ENCODE results near the gene S100A10.

S100A10 gene

DNA sequence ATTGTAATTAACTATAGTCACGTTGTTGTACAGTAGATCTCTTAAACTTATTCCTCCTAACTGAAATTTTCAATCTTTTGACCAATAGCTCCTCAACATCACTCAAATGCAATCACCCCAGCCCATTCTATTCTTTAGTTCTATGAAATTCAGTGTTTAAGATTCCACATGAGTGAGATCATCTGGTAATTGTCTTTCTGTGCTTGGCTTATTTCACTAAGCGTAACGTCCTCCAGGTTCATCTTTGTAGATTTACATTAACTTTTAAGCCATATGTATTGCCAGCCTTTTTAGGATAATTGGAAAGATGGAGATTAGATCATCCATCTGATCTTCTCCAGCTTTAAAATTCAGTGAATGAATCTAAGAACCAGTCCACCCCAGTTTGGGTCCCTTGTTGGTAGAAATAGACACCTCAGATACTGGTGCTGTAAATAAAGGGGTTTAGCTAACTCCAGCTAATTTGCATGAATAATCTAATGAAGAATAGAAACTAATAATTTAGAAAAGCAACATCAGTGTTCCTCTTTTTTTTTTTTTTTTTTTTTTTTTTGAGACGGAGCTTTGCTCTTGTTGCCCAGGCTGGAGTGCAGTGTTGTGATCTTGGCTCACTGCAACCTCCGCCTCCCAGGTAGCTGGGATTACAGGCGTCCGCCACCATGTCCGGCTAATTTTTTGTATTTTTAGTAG is 7.0 kb downstream of the S100A10 start:
- no peak for TF ChIP-seq ZNF274 (IDR thresholded peaks at IDR 0.05; ENCODE audit: low read depth, low read length)
- no peak overlapping the region for H3K4me3 ChIP-seq (ENCODE audit: low read length)

DNA sequence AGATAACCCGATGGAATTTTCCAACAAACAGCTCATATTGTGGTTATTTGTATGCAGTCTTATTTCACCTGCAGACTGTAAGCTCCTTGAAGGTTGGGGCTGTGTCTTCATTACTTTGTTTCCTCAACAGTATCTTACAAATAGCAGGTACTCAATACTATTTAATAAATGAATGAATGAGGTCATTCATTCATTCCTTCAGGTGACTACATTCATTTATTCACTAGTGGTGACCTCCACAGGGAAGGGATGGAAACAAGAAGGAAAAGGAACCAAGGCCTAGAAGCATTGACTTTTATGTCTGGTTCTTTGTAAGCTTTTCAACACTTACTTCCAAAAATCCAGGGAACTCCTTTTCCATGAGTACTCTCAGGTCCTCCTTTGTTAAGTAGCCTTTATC is 7.9 kb downstream of the S100A10 start:
- H3K4me3 ChIP-seq (ENCODE audit: low read length), result no peak overlapping the region
- no peak for TF ChIP-seq ZNF274 (IDR thresholded peaks at IDR 0.05; ENCODE audit: low read depth, low read length)

DNA sequence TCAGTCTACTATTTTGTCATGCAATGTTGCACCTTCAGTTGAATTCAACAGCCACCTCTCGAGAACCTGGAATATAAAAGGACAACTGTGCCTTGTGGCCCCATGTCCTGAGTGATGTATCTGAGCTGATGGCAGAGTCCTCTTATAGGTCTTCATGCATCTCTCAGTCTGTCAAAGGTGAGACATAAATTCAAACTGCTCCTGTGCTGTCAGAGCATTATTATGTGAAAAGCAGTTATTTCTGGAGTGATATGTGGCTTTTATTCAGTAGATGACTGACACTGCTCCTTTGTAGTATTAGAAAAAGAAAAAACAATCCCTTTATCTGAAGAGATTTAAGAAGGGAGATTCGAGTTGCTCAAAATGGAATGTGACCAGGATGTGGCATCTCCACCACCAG is 8.4 kb downstream of the S100A10 start:
- H3K4me3 ChIP-seq (ENCODE audit: low read length), result no peak overlapping the region
- no peak for TF ChIP-seq ZNF274 (IDR thresholded peaks at IDR 0.05; ENCODE audit: low read depth, low read length)

DNA sequence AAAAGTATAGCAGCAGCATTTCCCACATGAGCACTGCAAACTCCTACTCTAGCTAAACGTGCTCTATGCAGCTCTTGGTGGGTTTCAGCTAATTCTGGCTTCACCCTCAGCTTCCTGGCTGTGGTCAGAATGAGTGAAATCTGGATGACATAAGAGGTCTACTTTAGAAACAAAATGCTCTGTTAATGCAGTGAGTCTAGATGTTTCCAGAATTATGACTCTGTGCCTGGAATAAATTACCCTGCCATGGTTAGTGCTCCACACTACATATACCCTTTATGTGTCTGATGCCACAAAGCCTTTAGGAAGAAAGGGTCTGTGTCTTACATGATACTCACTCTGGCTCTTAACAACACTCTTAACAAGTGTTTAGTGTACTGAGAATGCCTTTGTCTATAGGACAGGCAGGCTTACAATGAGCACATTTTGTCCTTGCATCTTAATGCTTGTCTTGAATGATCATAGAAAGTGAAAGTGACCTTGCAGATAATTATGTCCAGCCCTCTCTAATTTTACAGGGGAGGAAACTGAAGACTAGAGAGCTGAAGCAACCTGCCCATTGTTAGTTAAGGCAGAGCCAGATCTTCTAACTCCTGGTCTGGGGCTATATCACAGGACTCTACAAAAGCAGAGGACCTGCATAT is 9.2 kb downstream of the S100A10 start:
- no peak for TF ChIP-seq ZNF274 (IDR thresholded peaks at IDR 0.05; ENCODE audit: low read depth, low read length)
- no peak overlapping the region for H3K4me3 ChIP-seq (ENCODE audit: low read length)

DNA sequence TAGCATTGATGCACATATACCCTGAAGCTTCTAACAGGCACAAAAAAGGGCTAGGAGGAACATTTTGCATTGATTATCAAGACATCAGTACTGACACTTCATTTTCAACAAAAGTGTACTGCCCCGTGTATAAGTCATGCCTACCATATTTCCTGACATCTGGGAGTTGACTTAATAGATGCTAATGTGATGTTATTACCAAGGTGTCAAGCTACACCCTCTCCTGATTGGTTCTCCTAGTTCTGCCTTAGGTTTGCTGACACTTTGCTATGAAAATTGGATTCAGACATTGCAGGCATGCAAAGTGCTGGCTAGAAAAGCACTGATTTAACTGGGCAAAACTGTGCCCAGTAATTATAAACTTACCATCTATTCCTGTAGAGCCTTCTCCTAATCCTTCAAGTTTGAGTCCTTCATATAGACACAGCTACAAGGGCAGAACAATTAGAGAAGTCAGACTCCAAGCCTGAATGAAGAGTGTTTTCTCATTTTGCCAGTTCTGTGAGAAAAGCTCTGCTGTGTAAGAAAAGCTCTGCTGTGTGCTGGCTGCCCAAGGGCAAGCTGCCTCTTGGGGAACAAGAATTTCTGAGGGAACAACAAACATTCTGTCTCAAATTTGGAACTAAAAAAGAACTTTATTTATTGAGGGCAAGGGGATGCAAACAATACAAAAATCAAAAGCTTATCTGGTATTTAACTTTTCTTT is 11.2 kb downstream of the S100A10 start:
- no peak overlapping the region for H3K4me3 ChIP-seq (ENCODE audit: low read length)
- no peak for TF ChIP-seq ZNF274 (IDR thresholded peaks at IDR 0.05; ENCODE audit: low read depth, low read length)

DNA sequence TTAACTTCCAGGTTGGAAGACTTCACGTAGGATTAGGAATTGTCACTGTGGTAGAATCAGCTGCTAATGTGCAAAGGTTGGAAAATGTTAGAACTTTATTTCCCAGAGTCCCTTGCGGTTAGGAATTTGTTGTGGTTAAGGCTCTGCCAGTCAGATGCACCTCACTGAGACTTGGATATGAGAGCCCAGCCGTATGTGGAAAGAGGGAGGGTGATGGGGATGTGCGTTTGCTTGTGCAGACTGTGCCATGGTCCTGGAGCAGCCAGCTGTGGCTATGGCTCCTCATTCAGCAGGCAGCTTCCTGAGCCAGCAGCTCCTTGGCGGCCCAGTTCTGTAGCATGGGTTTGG is 12.5 kb downstream of the S100A10 start:
- H3K4me3 ChIP-seq (ENCODE audit: low read length), result no peak overlapping the region
- TF ChIP-seq ZNF274 (IDR thresholded peaks at IDR 0.05; ENCODE audit: low read depth, low read length), result no peak

DNA sequence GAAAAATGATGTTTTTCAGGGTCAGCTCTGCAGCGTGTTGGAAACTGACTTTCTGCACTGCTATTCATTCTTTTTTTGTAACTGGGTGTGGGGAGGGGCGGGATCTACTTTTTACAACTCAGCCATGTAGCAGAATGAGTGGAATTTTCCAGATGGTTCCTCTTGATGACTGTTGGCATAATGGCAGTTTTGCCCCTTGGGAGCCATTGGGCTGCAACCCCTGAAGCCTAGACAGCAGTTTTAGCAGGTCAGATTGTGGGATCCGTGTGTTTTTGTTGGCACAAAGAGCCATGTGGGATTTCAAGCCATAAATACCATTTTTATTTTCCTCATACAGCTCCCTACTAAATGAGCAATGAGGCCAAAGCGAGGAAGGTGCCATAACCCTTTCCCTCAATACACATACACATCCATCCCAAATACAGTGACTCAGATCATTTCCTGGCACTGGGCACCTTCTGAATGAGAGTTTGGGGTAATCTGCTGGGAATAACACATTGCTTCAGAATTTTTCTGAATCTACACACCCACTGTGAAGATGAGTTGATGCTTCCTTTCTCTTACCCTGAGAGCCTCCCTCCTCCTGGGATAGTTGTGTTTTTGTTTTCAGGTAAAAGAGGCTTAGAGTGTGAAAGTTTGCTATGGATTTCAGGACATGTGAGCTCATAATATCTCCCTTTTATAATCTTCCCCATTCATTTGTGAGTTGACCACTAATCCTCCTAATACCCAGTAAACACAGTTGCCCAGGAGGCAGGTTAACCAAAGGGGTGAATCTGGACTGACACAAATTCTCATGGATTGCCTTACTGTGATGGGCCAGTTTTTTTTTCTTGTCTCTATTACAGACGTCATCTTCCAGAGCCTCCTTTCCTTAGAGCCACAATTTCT is 13.1 kb downstream of the S100A10 start:
- H3K4me3 ChIP-seq (ENCODE audit: low read length), result no peak overlapping the region
- TF ChIP-seq ZNF274 (IDR thresholded peaks at IDR 0.05; ENCODE audit: low read depth, low read length), result no peak

DNA sequence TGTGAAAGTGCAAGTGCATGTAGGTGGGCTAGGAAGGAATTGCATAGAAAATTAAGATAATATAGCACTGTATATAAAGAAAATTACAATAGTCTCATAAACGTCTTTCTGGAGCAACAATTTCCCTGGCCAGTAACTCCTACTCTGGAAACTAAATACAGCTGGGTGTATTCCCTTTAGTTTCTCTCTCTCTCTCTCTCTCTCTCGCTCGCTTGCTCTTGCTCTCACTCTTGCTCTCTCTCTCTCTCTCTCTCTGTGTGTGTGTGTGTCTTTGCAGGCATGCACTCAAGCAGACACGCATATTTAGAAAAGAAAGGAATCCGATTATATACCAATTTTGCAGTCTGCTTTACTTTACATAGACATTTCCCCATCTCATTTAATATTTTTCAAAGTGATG is 14.7 kb downstream of the S100A10 start:
- H3K4me3 ChIP-seq (ENCODE audit: low read length), result no peak overlapping the region
- TF ChIP-seq ZNF274 (IDR thresholded peaks at IDR 0.05; ENCODE audit: low read depth, low read length), result no peak

DNA sequence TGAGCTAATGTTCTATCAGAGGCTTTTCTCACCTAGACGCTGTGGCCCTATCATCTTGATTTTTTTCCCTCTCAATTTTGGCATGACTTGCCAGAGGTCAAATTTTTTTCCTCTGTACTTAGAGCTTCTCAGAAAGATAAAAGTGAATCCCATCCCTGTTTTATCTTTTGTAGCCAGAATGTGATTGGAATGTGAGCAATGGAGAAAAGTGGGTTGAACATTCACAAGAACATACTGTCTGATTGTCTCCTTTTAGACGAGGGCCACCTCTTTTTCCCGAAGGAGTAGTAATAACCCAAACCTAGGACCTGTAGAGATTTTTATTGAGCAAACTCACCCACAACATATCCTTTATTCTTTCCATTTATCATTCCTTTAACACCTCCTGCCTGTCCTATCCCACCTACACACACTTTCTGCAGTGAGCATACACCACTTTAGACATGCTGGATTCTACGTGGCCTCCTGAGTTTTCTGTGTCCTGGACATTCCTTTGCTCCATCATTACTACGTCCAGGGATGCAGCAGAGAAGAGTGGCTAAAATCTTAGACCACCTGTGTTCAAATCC is 15.9 kb downstream of the S100A10 start:
- no peak for TF ChIP-seq ZNF274 (IDR thresholded peaks at IDR 0.05; ENCODE audit: low read depth, low read length)
- H3K4me3 ChIP-seq (ENCODE audit: low read length), result no peak overlapping the region

DNA sequence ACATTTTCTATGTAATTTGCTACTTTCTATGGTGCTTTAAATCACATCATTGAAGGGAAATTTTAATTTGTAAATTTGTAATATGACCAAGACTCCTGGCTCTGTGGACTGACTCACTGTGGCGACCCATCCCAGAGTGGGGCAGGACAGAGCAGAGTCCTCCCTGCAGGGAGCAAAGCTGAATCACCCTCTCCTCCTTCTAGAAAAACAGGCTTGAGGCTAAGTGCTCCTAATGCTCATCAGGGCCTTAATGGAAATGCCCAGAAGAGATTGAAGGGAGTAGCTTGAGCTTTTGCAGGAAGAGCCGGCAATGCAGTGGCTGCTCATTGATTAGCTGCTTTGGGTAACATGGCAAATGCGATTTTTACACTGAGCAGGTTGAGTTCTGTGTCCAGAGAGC is 16.8 kb downstream of the S100A10 start:
- H3K4me3 ChIP-seq (ENCODE audit: low read length), result no peak overlapping the region
- TF ChIP-seq ZNF274 (IDR thresholded peaks at IDR 0.05; ENCODE audit: low read depth, low read length), result no peak

DNA sequence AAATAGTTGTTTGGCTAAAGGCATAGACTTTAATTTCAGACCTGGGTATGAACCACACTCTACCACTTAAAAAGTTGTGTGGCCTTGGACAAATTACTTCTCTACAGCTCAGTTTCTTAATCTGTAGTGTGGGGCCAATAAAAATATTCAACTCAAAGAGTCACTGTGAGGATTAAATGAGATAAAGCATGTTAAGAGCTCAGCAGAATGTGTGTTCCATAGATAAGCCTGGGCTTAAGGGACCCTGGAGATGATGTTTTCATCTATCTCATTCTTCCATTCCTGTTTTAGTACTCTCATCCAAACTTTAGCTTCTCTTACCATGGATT is 17.7 kb downstream of the S100A10 start:
- no peak for TF ChIP-seq ZNF274 (IDR thresholded peaks at IDR 0.05; ENCODE audit: low read depth, low read length)
- no peak overlapping the region for H3K4me3 ChIP-seq (ENCODE audit: low read length)

DNA sequence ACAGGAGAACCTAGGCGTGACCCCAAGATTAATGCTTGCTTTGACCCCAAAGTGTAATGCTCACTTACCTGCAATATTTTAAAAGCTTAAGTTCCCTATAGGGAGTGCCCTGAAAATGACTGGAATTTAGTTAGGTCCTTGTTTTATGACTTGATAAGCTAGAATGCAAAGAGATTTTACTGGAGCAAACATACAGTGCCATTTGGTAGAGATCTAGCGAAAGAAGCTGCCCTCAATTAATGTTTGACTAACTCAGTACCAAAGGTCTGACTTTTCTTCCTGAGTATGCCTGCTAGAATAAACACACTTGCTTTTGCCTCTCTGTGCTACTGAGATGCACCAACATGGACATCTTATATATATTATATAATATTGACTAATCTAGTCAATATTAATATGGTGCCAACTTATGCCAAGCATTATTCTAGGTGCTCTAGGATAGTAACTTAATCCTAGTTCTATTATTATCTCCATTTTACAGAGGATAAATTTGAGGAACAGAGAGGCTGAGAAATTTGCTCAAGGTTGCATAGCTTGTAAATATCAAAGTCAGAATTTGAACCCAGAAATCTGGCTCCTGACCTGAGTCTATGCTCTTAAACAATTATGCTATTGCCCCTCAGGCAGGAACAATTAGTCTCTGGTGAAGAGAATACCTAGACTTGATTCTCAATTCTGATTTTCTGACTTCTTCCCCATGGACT is 18.2 kb downstream of the S100A10 start:
- no peak overlapping the region for H3K4me3 ChIP-seq (ENCODE audit: low read length)
- TF ChIP-seq ZNF274 (IDR thresholded peaks at IDR 0.05; ENCODE audit: low read depth, low read length), result no peak

DNA sequence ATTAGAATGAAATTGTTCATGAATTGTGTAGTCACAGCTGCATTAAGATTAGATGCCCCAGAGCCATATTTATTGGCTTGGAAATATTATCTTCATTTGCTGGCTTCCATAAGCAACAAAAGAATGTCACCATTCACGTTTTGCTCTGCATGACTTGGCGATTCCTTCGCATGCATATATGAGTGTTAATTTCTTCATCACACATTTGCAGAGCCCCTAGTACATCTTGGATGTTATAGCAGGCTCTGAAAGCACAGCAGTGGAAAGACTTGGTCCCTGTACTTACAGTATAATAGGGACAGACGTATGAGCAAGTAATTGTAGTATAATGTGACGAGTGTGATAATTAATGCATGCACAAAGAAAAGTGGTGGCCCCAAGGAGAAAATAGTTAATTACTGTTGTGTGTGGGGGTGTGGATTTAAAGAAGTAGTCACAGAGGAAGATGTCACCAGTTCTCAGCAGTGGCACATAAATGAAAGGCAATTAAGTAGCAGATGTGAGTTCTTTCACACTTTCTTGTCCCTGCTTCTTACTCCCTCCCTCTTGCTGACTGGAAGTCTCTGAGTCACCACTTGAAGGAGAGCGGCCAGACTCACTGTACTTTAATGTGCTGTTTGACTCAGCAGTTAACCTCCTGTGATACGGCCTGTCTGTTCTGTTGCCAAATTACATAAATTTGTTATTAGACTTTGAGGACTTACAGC is 21.0 kb downstream of the S100A10 start:
- no peak overlapping the region for H3K4me3 ChIP-seq (ENCODE audit: low read length)
- TF ChIP-seq ZNF274 (IDR thresholded peaks at IDR 0.05; ENCODE audit: low read depth, low read length), result no peak
